ENCODE measurements around the gene CRYBG2. TPM values are rescaled to one million over a fixed set of nuclear protein-coding genes. Genes with fewer than 3 reads are reported as not detected.

CRYBG2 gene
- total and polyA plus RNA-seq, 2 of the 13 experiments (the other 11 are each of a cell fraction or from before 2014, with no cell fraction given), result 1.3 to 2.9 TPM

DNA sequence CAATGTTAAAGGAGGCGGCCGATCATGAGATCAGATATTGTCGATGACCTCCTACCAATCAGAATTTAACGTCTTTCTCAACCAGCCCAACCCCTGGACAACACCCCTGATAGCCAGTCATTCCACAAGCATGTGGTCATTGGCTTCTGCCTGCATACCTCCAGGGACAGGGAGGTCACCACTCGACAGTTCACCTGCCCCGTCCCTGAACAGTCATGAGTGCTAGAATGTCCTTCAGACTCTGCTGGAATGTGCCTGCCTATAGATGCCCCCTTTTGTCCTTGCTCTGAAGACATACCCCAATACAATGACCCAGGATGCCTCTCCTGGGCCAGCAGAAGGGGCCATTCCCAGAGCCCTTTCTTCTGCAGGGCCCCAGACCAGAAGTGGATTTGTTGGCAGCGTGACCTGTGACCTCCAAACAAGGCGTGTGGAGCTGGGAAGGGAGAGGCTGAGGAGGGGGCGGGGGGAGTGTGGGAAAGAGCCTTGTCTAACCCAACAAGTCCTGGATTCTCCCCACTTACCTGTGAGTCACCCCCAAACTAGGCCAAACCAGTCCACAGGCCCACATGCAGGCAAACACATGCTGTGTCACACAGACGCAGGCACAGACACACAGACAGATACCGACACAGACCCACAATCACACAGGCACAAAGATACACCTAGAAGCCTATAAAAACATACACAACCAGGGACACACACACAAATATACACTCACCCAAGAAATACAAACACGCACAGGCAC is 2.2 kb downstream of the CRYBG2 start (continued):
- TF ChIP-seq ADNP (CRISPR knock-in tag; IDR thresholded peaks at IDR 0.05), result peak; percentile 90
- TF ChIP-seq ARNTL (CRISPR knock-in tag; IDR thresholded peaks at IDR 0.05), result no peak
- TF ChIP-seq FOXA3 (CRISPR knock-in tag; IDR thresholded peaks at IDR 0.05), result peak; percentile 57; the same call in 1 of the 2 replicates
- TF ChIP-seq SOX6 (IDR thresholded peaks at IDR 0.05), result no peak
- TF ChIP-seq SOX6 (CRISPR knock-in tag; IDR thresholded peaks at IDR 0.05), result peak; percentile 83
- 0 out of 2 replicates have a peak, but pooled peaks have one; percentile 18 for TF ChIP-seq MXD4 (CRISPR knock-in tag; IDR thresholded peaks at IDR 0.05)
- no peak for TF ChIP-seq TMF1 (CRISPR knock-in tag; IDR thresholded peaks at IDR 0.05; ENCODE audit: low read depth)
- TF ChIP-seq, protein P1, sequence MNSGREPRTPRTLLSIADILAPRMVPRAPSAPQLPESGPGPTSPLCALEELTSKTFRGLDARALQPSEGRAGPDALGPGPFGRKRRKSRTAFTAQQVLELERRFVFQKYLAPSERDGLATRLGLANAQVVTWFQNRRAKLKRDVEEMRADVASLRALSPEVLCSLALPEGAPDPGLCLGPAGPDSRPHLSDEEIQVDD (CRISPR knock-in tag; IDR thresholded peaks at IDR 0.05; ENCODE audit: borderline replicate concordance), result no peak
- TF ChIP-seq SALL1 (CRISPR knock-in tag; IDR thresholded peaks at IDR 0.05), result peak; percentile 82
- TF ChIP-seq RAD21 (CRISPR knock-in tag; IDR thresholded peaks at IDR 0.05), result peak; percentile 37
- no peak for TF ChIP-seq KAT7 (CRISPR knock-in tag; IDR thresholded peaks at IDR 0.05; ENCODE audit: borderline replicate concordance)
- TF ChIP-seq KMT2A (CRISPR knock-in tag; IDR thresholded peaks at IDR 0.05), result no peak
- TF ChIP-seq ZNF292 (CRISPR knock-in tag; IDR thresholded peaks at IDR 0.05; ENCODE audit: borderline replicate concordance, low read depth), result peak; percentile 68; the same call in 1 of the 2 replicates
- TF ChIP-seq ZNF670 (CRISPR knock-in tag; IDR thresholded peaks at IDR 0.05; ENCODE audit: borderline replicate concordance), result no peak
- TF ChIP-seq SSRP1 (CRISPR knock-in tag; IDR thresholded peaks at IDR 0.05), result peak; percentile 12; the same call in 1 of the 2 replicates
- TF ChIP-seq IKZF1 (IDR thresholded peaks at IDR 0.05), result no peak
- TF ChIP-seq ZSCAN22 (CRISPR knock-in tag; IDR thresholded peaks at IDR 0.05), result 0 out of 2 replicates have a peak, but pooled peaks have one; percentile 12
- peak; percentile 78; the same call in 1 of the 2 replicates for TF ChIP-seq ZBTB20 (CRISPR knock-in tag; IDR thresholded peaks at IDR 0.05; ENCODE audit: borderline replicate concordance, low read depth)
- peak; percentile 49; the same call in 1 of the 2 replicates for TF ChIP-seq CEBPB (IDR thresholded peaks at IDR 0.05; ENCODE audit: borderline replicate concordance, low read depth, low read length)
- peak; percentile 19 for TF ChIP-seq BHLHE40 (IDR thresholded peaks at IDR 0.05; ENCODE audit: low read length)
- no peak for TF ChIP-seq NCOA1 (CRISPR knock-in tag; IDR thresholded peaks at IDR 0.05)
- no peak for TF ChIP-seq ELF1 (CRISPR knock-in tag; IDR thresholded peaks at IDR 0.05)
- no peak for TF ChIP-seq ZNF607 (CRISPR knock-in tag; IDR thresholded peaks at IDR 0.05; ENCODE audit: borderline replicate concordance)
- TF ChIP-seq, protein P2, sequence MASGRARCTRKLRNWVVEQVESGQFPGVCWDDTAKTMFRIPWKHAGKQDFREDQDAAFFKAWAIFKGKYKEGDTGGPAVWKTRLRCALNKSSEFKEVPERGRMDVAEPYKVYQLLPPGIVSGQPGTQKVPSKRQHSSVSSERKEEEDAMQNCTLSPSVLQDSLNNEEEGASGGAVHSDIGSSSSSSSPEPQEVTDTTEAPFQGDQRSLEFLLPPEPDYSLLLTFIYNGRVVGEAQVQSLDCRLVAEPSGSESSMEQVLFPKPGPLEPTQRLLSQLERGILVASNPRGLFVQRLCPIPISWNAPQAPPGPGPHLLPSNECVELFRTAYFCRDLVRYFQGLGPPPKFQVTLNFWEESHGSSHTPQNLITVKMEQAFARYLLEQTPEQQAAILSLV (CRISPR knock-in tag; IDR thresholded peaks at IDR 0.05; ENCODE audit: borderline replicate concordance), result peak; percentile 33; the same call in 1 of the 2 replicates
- 0 out of 2 replicates have a peak, but pooled peaks have one; percentile 18 for TF ChIP-seq ZNF589 (CRISPR knock-in tag; conservative IDR thresholded peaks at IDR 0.05)
- peak; percentile 50 for TF ChIP-seq ZFX (CRISPR knock-in tag; IDR thresholded peaks at IDR 0.05; ENCODE audit: low read depth)
- TF ChIP-seq BCL6 (CRISPR knock-in tag; IDR thresholded peaks at IDR 0.05), result peak; percentile 49; the same call in 1 of the 2 replicates
- no peak for TF ChIP-seq ZNF891 (CRISPR knock-in tag; IDR thresholded peaks at IDR 0.05)
- TF ChIP-seq, protein P3, sequence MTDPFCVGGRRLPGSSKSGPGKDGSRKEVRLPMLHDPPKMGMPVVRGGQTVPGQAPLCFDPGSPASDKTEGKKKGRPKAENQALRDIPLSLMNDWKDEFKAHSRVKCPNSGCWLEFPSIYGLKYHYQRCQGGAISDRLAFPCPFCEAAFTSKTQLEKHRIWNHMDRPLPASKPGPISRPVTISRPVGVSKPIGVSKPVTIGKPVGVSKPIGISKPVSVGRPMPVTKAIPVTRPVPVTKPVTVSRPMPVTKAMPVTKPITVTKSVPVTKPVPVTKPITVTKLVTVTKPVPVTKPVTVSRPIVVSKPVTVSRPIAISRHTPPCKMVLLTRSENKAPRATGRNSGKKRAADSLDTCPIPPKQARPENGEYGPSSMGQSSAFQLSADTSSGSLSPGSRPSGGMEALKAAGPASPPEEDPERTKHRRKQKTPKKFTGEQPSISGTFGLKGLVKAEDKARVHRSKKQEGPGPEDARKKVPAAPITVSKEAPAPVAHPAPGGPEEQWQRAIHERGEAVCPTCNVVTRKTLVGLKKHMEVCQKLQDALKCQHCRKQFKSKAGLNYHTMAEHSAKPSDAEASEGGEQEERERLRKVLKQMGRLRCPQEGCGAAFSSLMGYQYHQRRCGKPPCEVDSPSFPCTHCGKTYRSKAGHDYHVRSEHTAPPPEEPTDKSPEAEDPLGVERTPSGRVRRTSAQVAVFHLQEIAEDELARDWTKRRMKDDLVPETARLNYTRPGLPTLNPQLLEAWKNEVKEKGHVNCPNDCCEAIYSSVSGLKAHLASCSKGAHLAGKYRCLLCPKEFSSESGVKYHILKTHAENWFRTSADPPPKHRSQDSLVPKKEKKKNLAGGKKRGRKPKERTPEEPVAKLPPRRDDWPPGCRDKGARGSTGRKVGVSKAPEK (CRISPR knock-in tag; IDR thresholded peaks at IDR 0.05; ENCODE audit: borderline replicate concordance), result no peak
